HepG2 (cell line): ENCODE results near the gene BTN1A1. TPM values are rescaled to one million over a fixed set of nuclear protein-coding genes. Genes with fewer than 3 reads are reported as not detected.

Source experiments
- ARID2 ChIP-seq: sonication (generic); formaldehyde crosslinking; IDR thresholded peaks from 2 replicates; pipeline ENCODE4 v1.8.1; 2022; ENCODE audit warnings: mild to moderate bottlenecking, missing genetic modification reagents, borderline replicate concordance
- CREB3 ChIP-seq: sonication (generic); formaldehyde crosslinking; IDR thresholded peaks from 2 replicates; pipeline ENCODE4 v1.5.0; 2020; ENCODE audit warnings: missing genetic modification reagents
- ELF4 ChIP-seq: sonication (generic); formaldehyde crosslinking; IDR thresholded peaks from 2 replicates; pipeline ENCODE4 v1.5.0; 2020; ENCODE audit warnings: missing genetic modification reagents, mild to moderate bottlenecking, moderate library complexity, borderline replicate concordance
- FOXC1 ChIP-seq: sonication (generic); formaldehyde crosslinking; IDR thresholded peaks from 2 replicates; pipeline ENCODE4 v1.8.0; 2022; ENCODE audit warnings: mild to moderate bottlenecking, missing genetic modification reagents, borderline replicate concordance
- GFI1 ChIP-seq: sonication (generic); formaldehyde crosslinking; IDR thresholded peaks from 2 replicates; pipeline ENCODE4 v1.5.0; 2020; ENCODE audit warnings: missing genetic modification reagents, mild to moderate bottlenecking, borderline replicate concordance
- IKZF1 ChIP-seq: fragments of 450-650 bp; IDR thresholded peaks from 2 replicates; pipeline ENCODE4 v1.7.1; 2016
- MBNL3 ChIP-seq: fragments of 250-450 bp; sonication (Bioruptor Pico); conservative IDR thresholded peaks from 2 replicates; pipeline ENCODE4 v1.8.0; 2022; ENCODE audit warnings: mild to moderate bottlenecking, inconsistent platforms
- MNT ChIP-seq: fragments of 450-650 bp; IDR thresholded peaks from 2 replicates; pipeline ENCODE4 v1.6.1; 2016
- NFRKB ChIP-seq: fragments of 450-650 bp; IDR thresholded peaks from 2 replicates; pipeline ENCODE4 v1.6.1; 2017
- PRDM10 ChIP-seq: sonication (generic); formaldehyde crosslinking; IDR thresholded peaks from 2 replicates; pipeline ENCODE4 v1.4.0; 2020; ENCODE audit warnings: low read depth, missing genetic modification reagents
- REXO4 ChIP-seq: sonication (generic); formaldehyde crosslinking; IDR thresholded peaks from 2 replicates; pipeline ENCODE4 v1.8.0; 2022; ENCODE audit warnings: missing genetic modification reagents, mild to moderate bottlenecking, borderline replicate concordance
- TFAP4 ChIP-seq: sonication (generic); IDR thresholded peaks from 2 replicates; pipeline ENCODE4 v1.6.1; 2016; ENCODE audit warnings: low read depth, borderline replicate concordance
- ZBTB21 ChIP-seq: sonication (generic); formaldehyde crosslinking; IDR thresholded peaks from 2 replicates; pipeline ENCODE4 v1.4.0; 2020; ENCODE audit warnings: missing genetic modification reagents
- ZHX1 ChIP-seq: sonication (generic); formaldehyde crosslinking; IDR thresholded peaks from 2 replicates; pipeline ENCODE4 v1.8.1; 2022; ENCODE audit warnings: low read depth, mild to moderate bottlenecking, missing genetic modification reagents
- ZMYM4 ChIP-seq: sonication (generic); formaldehyde crosslinking; IDR thresholded peaks from 2 replicates; pipeline ENCODE4 v1.8.1; 2023; ENCODE audit warnings: mild to moderate bottlenecking, missing genetic modification reagents
- ZNF121 ChIP-seq: sonication (generic); formaldehyde crosslinking; IDR thresholded peaks from 2 replicates; pipeline ENCODE4 v1.5.0; 2020; ENCODE audit warnings: mild to moderate bottlenecking, missing genetic modification reagents
- ZNF138 ChIP-seq: sonication (generic); formaldehyde crosslinking; IDR thresholded peaks from 2 replicates; pipeline ENCODE4 v1.5.0; 2020; ENCODE audit warnings: mild to moderate bottlenecking, low read depth, missing genetic modification reagents
- ZNF556 ChIP-seq: sonication (generic); formaldehyde crosslinking; IDR thresholded peaks from 2 replicates; pipeline ENCODE4 v1.4.0; 2020; ENCODE audit warnings: mild to moderate bottlenecking, missing genetic modification reagents, borderline replicate concordance
- ZSCAN29 ChIP-seq: sonication (generic); formaldehyde crosslinking; conservative IDR thresholded peaks from 2 replicates; pipeline ENCODE4 v1.4.0; 2020; ENCODE audit warnings: mild to moderate bottlenecking, missing genetic modification reagents
- polyA plus RNA-seq, 8 experiments: library from polyadenylated mRNA; depleted of rRNA in 3 of 8; stranded (reverse) in 7 of 8; unstranded in 1 of 8; fragments of >200 nt; fragmentation: Illumina TruSeq in 4 of 8; extraction: Trizol in 4 of 8; gene quantifications; 2 replicates each; pipeline versions ENCODE4 v1.2.1 to v1.2.3, GENCODE V29; 2011 to 2016; ENCODE audit warnings: low read depth in 4 of 8, missing spikeins in 1 of 8, mixed read lengths in 1 of 8; ENCODE audit not compliant: insufficient read depth in 1 of 8
- total RNA-seq, 5 experiments: library from RNA; depleted of rRNA; stranded (reverse); fragments of >200 nt; fragmentation: Illumina TruSeq; extraction: Trizol; gene quantifications; 2 replicates each; pipeline ENCODE4 v1.2.3, GENCODE V29; 2016; ENCODE audit warnings: low read depth in 1 of 5

The BTN1A1 gene
- total and polyA plus RNA-seq, 2 of the 13 experiments (the other 11 are each of a cell fraction or from before 2014, with no cell fraction given): 0.04 TPM; not detected in 1

- TF ChIP-seq MNT (0 out of 2 replicates have a peak, but pooled peaks have one; percentile 44), IKZF1 (no peak), ZSCAN29 (CRISPR knock-in tag) (peak; percentile 98; the same call in 1 of the 2 replicates), FOXC1 (CRISPR knock-in tag) (no peak; the same call in none of the 2 replicates), ZNF138 (CRISPR knock-in tag) (0 out of 2 replicates have a peak, but pooled peaks have one; percentile 76), ZMYM4 (CRISPR knock-in tag) (peak; percentile 92), ARID2 (peak; percentile 59; the same call in 1 of the 2 replicates), MBNL3 (CRISPR knock-in tag) (no peak), TFAP4 (peak; percentile 58; the same call in 1 of the 2 replicates), ZBTB21 (CRISPR knock-in tag) (peak; percentile 95), CREB3 (CRISPR knock-in tag) (no peak), ZNF121 (CRISPR knock-in tag) (peak; percentile 72; the same call in 1 of the 2 replicates), PRDM10 (CRISPR knock-in tag) (peak; percentile 54; the same call in 1 of the 2 replicates), REXO4 (CRISPR knock-in tag) (no peak), ZNF556 (peak; percentile 97), GFI1 (CRISPR knock-in tag) (peak; percentile 66; the same call in 1 of the 2 replicates), ZHX1 (CRISPR knock-in tag) (peak; percentile 95), ELF4 (CRISPR knock-in tag) (no peak), NFRKB (no peak)
Observed at GRCh38 chr6:26537160-26537845, 37.2 kb downstream of the BTN1A1 start (continued).
